OCI-LY3 (cell line): ENCODE measurements around the gene FAM90A26.
"Not testable (repeated sequence)": the region's sequence is repeated elsewhere in the genome, so short reads cannot be mapped to it uniquely, and the experiment has no call there.

Experiments
- H2AFZ ChIP-seq: fragments of 200-600, 300-600 bp; shearing (Covaris generic); 2 replicates; pipeline ENCODE4 v1.6.0; 2014; ENCODE audit warnings: antibody characterized with exemption, low read depth, low read length
- H3K27ac ChIP-seq: fragments of 200-600, 300-600 bp; sonication (generic); 2 replicates; pipeline ENCODE4 v1.5.1; 2014; ENCODE audit warnings: mild to moderate bottlenecking, low read length, moderate library complexity, mixed read lengths
- H3K27me3 ChIP-seq: fragments of 200-600, 300-600 bp; sonication (generic); 2 replicates; pipeline ENCODE4 v1.6.1; 2014; ENCODE audit warnings: low read depth, low read length, mixed read lengths
- H3K36me3 ChIP-seq: fragments of 200-600, 300-600 bp; sonication (generic); replicated peaks from 2 replicates; pipeline ENCODE3; 2014; ENCODE audit warnings: low read depth, low read length, mixed read lengths
- H3K4me1 ChIP-seq: fragments of 300-600, 200-600 bp; sonication (generic); 2 replicates; pipeline ENCODE4 v1.6.1; 2014; ENCODE audit warnings: low read length, mixed read lengths
- H3K4me2 ChIP-seq: fragments of 200-600, 300-600 bp; sonication (generic); 2 replicates; pipeline ENCODE4 v1.6.1; 2014; ENCODE audit warnings: low read length, mixed read lengths
- H3K4me3 ChIP-seq: fragments of 300-600, 200-600 bp; sonication (generic); 2 replicates; pipeline ENCODE4 v1.5.1; 2014; ENCODE audit warnings: antibody characterized with exemption, mild to moderate bottlenecking, low read length, moderate library complexity
- H3K79me2 ChIP-seq: fragments of 300-600, 200-600 bp; shearing (Covaris generic); 2 replicates; pipeline ENCODE4 v1.6.1; 2014; ENCODE audit warnings: mild to moderate bottlenecking, low read length, mixed read lengths
- H3K9ac ChIP-seq: fragments of 300-600, 200-600 bp; shearing (Covaris generic); 2 replicates; pipeline ENCODE4 v1.6.0; 2014; ENCODE audit warnings: mild to moderate bottlenecking, low read length, moderate library complexity
- H3K9me3 ChIP-seq: fragments of 200-600, 300-600 bp; shearing (Covaris generic); 2 replicates; pipeline ENCODE4 v1.6.1; 2014; ENCODE audit warnings: low read length, mixed read lengths; ENCODE audit not compliant: insufficient read depth
- H4K20me1 ChIP-seq: fragments of 200-600, 300-600 bp; sonication (generic); 2 replicates; pipeline ENCODE4 v1.6.1; 2016; ENCODE audit warnings: low read length, mixed read lengths; ENCODE audit not compliant: insufficient read depth
- TF ChIP-seq, protein P1 (sequence below): fragments of 200-600, 300-600 bp; sonication (generic); IDR thresholded peaks from 2 replicates; pipeline ENCODE4 v1.5.1; 2014; ENCODE audit warnings: antibody characterized with exemption, low read length, low read depth

The FAM90A26 gene

GRCh38 chr4:9169791-9170459 lies at the start of gene FAM90A26:
TSS of gene FAM90A26 (plus strand) at chr4:9170409. CDS start at chr4:9173173, 2,764 bp downstream.
- not testable (repeated sequence) for H3K4me3 ChIP-seq, H3K79me2 ChIP-seq, H3K9me3 ChIP-seq, H3K36me3 ChIP-seq, H3K27me3 ChIP-seq, H3K9ac ChIP-seq, H3K27ac ChIP-seq, H3K4me1 ChIP-seq, H4K20me1 ChIP-seq, H3K4me2 ChIP-seq, H2AFZ ChIP-seq

DNA sequence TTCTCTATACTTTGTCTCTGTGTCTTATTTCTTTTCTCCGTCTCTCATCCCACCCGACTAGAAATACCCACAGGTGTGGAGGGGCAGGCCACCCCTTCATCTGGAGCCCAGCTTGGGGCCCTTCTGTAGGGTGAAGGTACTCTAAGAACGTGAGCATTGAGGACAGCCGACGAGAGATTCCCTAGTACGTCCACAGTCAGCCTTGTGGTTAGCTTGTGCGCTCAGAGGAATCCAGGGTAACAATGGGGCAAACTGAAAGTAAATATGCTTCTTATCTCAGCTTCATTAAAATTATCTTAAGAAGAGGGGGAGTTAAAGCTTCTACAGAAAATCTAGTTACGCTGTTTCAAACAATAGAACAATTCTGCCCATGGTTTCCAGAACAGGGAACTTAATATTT lies 47.5 kb upstream of the FAM90A26 start:
- not testable (repeated sequence) for H3K9me3 ChIP-seq, H3K27ac ChIP-seq, H2AFZ ChIP-seq, H3K79me2 ChIP-seq, H3K9ac ChIP-seq, H3K27me3 ChIP-seq, H3K36me3 ChIP-seq, H3K4me1 ChIP-seq, H4K20me1 ChIP-seq, H3K4me2 ChIP-seq, H3K4me3 ChIP-seq

DNA sequence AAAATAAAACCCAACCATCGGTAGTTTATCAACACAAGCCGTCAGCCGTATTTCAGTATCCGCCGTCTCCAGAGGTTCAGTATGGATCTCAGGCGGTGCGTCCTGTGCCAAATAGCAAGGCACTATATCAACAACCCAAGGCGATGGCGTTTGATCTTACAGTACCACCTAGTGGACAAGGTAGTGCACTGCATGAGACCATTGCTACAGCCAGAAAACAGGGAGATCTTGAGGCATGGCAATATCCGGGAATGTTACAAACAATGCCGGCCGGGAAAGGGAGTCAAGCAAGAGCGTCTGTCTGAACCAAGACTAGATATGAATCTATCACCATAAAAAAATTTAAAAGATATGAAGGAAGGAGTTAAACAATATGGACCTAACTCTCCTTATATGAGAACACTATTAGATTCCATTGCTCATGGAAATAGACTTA lies 46.6 kb upstream of the FAM90A26 start:
- not testable (repeated sequence) for H3K4me1 ChIP-seq, H3K4me3 ChIP-seq, H2AFZ ChIP-seq, H3K9me3 ChIP-seq, H3K27me3 ChIP-seq, H3K79me2 ChIP-seq, H3K27ac ChIP-seq, H3K9ac ChIP-seq, H4K20me1 ChIP-seq, H3K36me3 ChIP-seq
- H3K4me2 ChIP-seq, result 0 out of 2 replicates have a peak overlapping the region, but pooled peaks have one; percentile 20
- TF ChIP-seq, protein P1, sequence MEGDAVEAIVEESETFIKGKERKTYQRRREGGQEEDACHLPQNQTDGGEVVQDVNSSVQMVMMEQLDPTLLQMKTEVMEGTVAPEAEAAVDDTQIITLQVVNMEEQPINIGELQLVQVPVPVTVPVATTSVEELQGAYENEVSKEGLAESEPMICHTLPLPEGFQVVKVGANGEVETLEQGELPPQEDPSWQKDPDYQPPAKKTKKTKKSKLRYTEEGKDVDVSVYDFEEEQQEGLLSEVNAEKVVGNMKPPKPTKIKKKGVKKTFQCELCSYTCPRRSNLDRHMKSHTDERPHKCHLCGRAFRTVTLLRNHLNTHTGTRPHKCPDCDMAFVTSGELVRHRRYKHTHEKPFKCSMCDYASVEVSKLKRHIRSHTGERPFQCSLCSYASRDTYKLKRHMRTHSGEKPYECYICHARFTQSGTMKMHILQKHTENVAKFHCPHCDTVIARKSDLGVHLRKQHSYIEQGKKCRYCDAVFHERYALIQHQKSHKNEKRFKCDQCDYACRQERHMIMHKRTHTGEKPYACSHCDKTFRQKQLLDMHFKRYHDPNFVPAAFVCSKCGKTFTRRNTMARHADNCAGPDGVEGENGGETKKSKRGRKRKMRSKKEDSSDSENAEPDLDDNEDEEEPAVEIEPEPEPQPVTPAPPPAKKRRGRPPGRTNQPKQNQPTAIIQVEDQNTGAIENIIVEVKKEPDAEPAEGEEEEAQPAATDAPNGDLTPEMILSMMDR, result peak; percentile 51

GRCh38 chr4:9125601-9126161 lies 44.5 kb upstream of the FAM90A26 start:
- TF ChIP-seq, protein P1, result peak; percentile 23; the same call in 1 of the 2 replicates
- H3K4me2 ChIP-seq, H3K9me3 ChIP-seq, H3K4me3 ChIP-seq, H3K27me3 ChIP-seq, H2AFZ ChIP-seq, H3K27ac ChIP-seq, H4K20me1 ChIP-seq, H3K9ac ChIP-seq, H3K4me1 ChIP-seq, H3K79me2 ChIP-seq, H3K36me3 ChIP-seq: not testable (repeated sequence)

DNA sequence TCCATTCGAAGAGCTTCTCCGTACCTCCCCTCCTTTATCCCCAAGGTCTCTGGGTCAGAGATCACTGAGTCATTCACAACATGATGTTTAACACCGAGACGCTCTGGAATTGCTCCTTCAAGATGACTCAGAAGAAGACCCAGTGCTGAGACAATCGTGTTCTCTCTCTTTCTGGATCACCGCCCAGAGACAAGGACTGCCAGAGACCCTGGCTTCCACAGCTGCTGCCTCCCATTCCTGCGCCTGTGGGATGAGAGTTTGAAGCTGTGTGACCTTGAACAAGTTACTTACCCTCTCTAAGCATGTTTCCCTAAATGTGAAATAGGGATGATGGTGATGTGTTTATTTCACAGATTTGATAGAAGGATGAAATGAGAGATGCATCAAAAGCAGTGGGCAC lies 38.8 kb upstream of the FAM90A26 start:
- not testable (repeated sequence) for H3K27ac ChIP-seq, H3K27me3 ChIP-seq, H3K4me2 ChIP-seq, H3K79me2 ChIP-seq, H4K20me1 ChIP-seq, H3K4me1 ChIP-seq, H3K9ac ChIP-seq, H2AFZ ChIP-seq, H3K4me3 ChIP-seq, H3K36me3 ChIP-seq, H3K9me3 ChIP-seq

GRCh38 chr4:9132849-9133248 lies 37.4 kb upstream of the FAM90A26 start:
- not testable (repeated sequence) for H3K9me3 ChIP-seq, H2AFZ ChIP-seq, H3K27ac ChIP-seq, H4K20me1 ChIP-seq, H3K9ac ChIP-seq, H3K79me2 ChIP-seq, H3K4me1 ChIP-seq, H3K4me2 ChIP-seq, H3K4me3 ChIP-seq, H3K27me3 ChIP-seq, H3K36me3 ChIP-seq

- not testable (repeated sequence) for H3K36me3 ChIP-seq, H4K20me1 ChIP-seq, H3K27ac ChIP-seq, H3K4me2 ChIP-seq, H3K4me3 ChIP-seq, H3K9ac ChIP-seq, H3K4me1 ChIP-seq, H3K9me3 ChIP-seq, H3K79me2 ChIP-seq, H2AFZ ChIP-seq, H3K27me3 ChIP-seq
Measured at GRCh38 chr4:9134011-9134410, 36.2 kb upstream of the FAM90A26 start.

- H3K27ac ChIP-seq, H3K27me3 ChIP-seq: not testable (repeated sequence)
Measured at GRCh38 chr4:9134556-9134955, 35.7 kb upstream of the FAM90A26 start.

More at GRCh38 chr4:9134556-9134955, 35.7 kb upstream of the FAM90A26 start:
- H4K20me1 ChIP-seq, H3K9me3 ChIP-seq, H3K9ac ChIP-seq, H3K79me2 ChIP-seq, H2AFZ ChIP-seq, H3K4me3 ChIP-seq, H3K36me3 ChIP-seq, H3K4me2 ChIP-seq, H3K4me1 ChIP-seq: not testable (repeated sequence)
